GM21360 (cell line): ENCODE measurements around the gene COQ8B.
"Not testable (repeated sequence)": the region's sequence is repeated elsewhere in the genome, so short reads cannot be mapped to it uniquely, and the experiment has no call there.

Experiments
- ATAC-seq: cut with Tn5 transposase; IDR thresholded peaks from one replicate; pipeline ENCODE4 v1.9.1; 2021; ENCODE audit warnings: mild to moderate bottlenecking, moderate library complexity; ENCODE audit not compliant: unreplicated experiment

COQ8B gene

GRCh38 chr19:40742886-40743285 is 26.2 kb upstream of the COQ8B start:
- no peak for ATAC-seq

- no peak for ATAC-seq
Observed at GRCh38 chr19:40742477-40742876, 25.8 kb upstream of the COQ8B start.

- ATAC-seq: no peak
Observed at GRCh38 chr19:40741527-40742390, 25.1 kb upstream of the COQ8B start.

GRCh38 chr19:40740747-40741146 is 24.1 kb upstream of the COQ8B start:
- ATAC-seq: no peak

- ATAC-seq: no peak
Observed at GRCh38 chr19:40739871-40740703, 23.4 kb upstream of the COQ8B start.

- ATAC-seq: no peak
Observed at GRCh38 chr19:40739030-40739839, 22.5 kb upstream of the COQ8B start.

- no peak for ATAC-seq
Observed at GRCh38 chr19:40737102-40737644, 20.5 kb upstream of the COQ8B start.

- ATAC-seq: no peak
Observed at GRCh38 chr19:40736661-40737060, 20.0 kb upstream of the COQ8B start.

GRCh38 chr19:40735013-40735771 is 18.5 kb upstream of the COQ8B start:
- no peak for ATAC-seq

GRCh38 chr19:40733149-40733548 is 16.5 kb upstream of the COQ8B start:
- no peak for ATAC-seq

GRCh38 chr19:40732304-40732703 is 15.6 kb upstream of the COQ8B start:
- not testable (repeated sequence) for ATAC-seq

- not testable (repeated sequence) for ATAC-seq
Observed at GRCh38 chr19:40730065-40730464, 13.4 kb upstream of the COQ8B start.

- no peak for ATAC-seq
Observed at GRCh38 chr19:40726279-40726678, 9.6 kb upstream of the COQ8B start.

GRCh38 chr19:40724855-40725254 is 8.2 kb upstream of the COQ8B start:
- no peak for ATAC-seq

- ATAC-seq: no peak
Observed at GRCh38 chr19:40724315-40724714, 7.6 kb upstream of the COQ8B start.

GRCh38 chr19:40723661-40724254 is 7.1 kb upstream of the COQ8B start:
- no peak for ATAC-seq

- no peak for ATAC-seq
Observed at GRCh38 chr19:40721936-40722661, 5.4 kb upstream of the COQ8B start.

GRCh38 chr19:40721140-40721486 is 4.4 kb upstream of the COQ8B start:
- no peak for ATAC-seq

GRCh38 chr19:40719414-40719894 is 2.8 kb upstream of the COQ8B start:
- no peak for ATAC-seq
